Measurements from ENCODE around the gene RALGAPA2.

GRCh38 chr20:20423117-20423516 lies 289.3 kb downstream of the RALGAPA2 start:
- TF ChIP-seq CTCF (IDR thresholded peaks at IDR 0.05): no peak
- TF ChIP-seq POLR2A (IDR thresholded peaks at IDR 0.05): no peak
